AG04449 (cell line): Measurements from ENCODE around the gene PHF24.
"Not testable (repeated sequence)": the region's sequence is repeated elsewhere in the genome, so short reads cannot be mapped to it uniquely, and the experiment has no call there.

Experiments used
- CTCF ChIA-PET: fragments of 350-600 bp; formaldehyde crosslinking; extraction: SDS; loops from one replicate; lab custom pipeline; 2021; ENCODE audit warnings: antibody characterized with exemption; lab: Yijun Ruan, JAX
- POLR2A ChIA-PET: fragments of 400-600, 350-600 bp; formaldehyde crosslinking; extraction: SDS; loops from one replicate; lab custom pipeline; 2020; ENCODE audit warnings: antibody characterized with exemption, inconsistent platforms; lab: Yijun Ruan, JAX
- DNase-seq: peaks from one replicate; pipeline ENCODE4 v3.0.0-alpha.2; 2010; ENCODE audit warnings: low read depth, low spot score
- H3K4me3 ChIP-seq: 2 replicates; pipeline ENCODE4 v1.5.1; 2011; ENCODE audit warnings: low read depth, mild to moderate bottlenecking, control low read depth, low read length
- CTCF ChIP-seq: IDR thresholded peaks from one replicate; pipeline ENCODE4 v1.5.1; 2011; ENCODE audit warnings: mild to moderate bottlenecking, moderate library complexity, low read length, control low read depth, inconsistent platforms; ENCODE audit not compliant: insufficient read depth; ENCODE audit errors: missing control alignments

PHF24 gene

GRCh38 chr9:34957492-34958410, at the start of gene PHF24:
Gene PHF24 (plus strand): TSS chr9:34958285. CDS start chr9:34971299, 13,014 bp downstream.
- H3K4me3 ChIP-seq, result peak within 1 kb of the TSS; percentile 20
- TF ChIP-seq CTCF, result no peak
- DNase-seq, result no peak
- ChIA-PET CTCF (no interaction called here), POLR2A (no interaction called here)

GRCh38 chr9:34927061-34927460, 31.0 kb upstream of the PHF24 start:
- no peak for TF ChIP-seq CTCF
- no peak overlapping the region for H3K4me3 ChIP-seq
- no peak for DNase-seq
- CTCF ChIA-PET, result interaction anchor here (2.8 kb wide), 1 partner anchor 27 kb away, joined by 12 read pairs; no protein-coding TSS in a partner anchor
- POLR2A ChIA-PET, result no interaction called here

- H3K4me3 ChIP-seq, result no peak overlapping the region
- TF ChIP-seq CTCF, result no peak
- DNase-seq, result no peak
- ChIA-PET POLR2A (no interaction called here), CTCF (interaction anchor here (0.7 to 2.8 kb wide), 2 partner anchors 26 to 29 kb away, joined by 3 to 12 read pairs; no protein-coding TSS in a partner anchor)
These were observed 29.2 kb upstream of the PHF24 start for GRCh38 chr9:34928921-34929320.

GRCh38 chr9:34929506-34930102, 28.5 kb upstream of the PHF24 start:
- POLR2A ChIA-PET, result no interaction called here
- DNase-seq, result no peak
- TF ChIP-seq CTCF, result peak; percentile 56
- CTCF ChIA-PET, result interaction anchor here (0.8 to 2.8 kb wide), 2 partner anchors 16 to 30 kb away, joined by 3 to 12 read pairs; no protein-coding TSS in a partner anchor
- no peak overlapping the region for H3K4me3 ChIP-seq

- POLR2A ChIA-PET, H3K4me3 ChIP-seq, CTCF ChIA-PET, DNase-seq: not testable (repeated sequence)
These were observed 18.1 kb upstream of the PHF24 start for GRCh38 chr9:34939989-34940388.

- ChIA-PET POLR2A (no interaction called here), CTCF (no interaction called here)
These were observed 9.6 kb upstream of the PHF24 start for GRCh38 chr9:34948451-34948850.

More at GRCh38 chr9:34948451-34948850, 9.6 kb upstream of the PHF24 start:
- H3K4me3 ChIP-seq, result no peak overlapping the region
- no peak for DNase-seq
- no peak for TF ChIP-seq CTCF
